GM06990 (cell line): ENCODE measurements around the gene ELOVL5.

Experiments
- DNase-seq: peaks from one replicate; pipeline ENCODE4 v3.0.0-alpha.2; 2011; ENCODE audit not compliant: insufficient read length; ENCODE audit errors: extremely low read depth
- H3K27me3 ChIP-seq: replicated peaks from 2 replicates; pipeline ENCODE4 v1.6.0; 2011; ENCODE audit warnings: low read length; ENCODE audit not compliant: control insufficient read depth, insufficient read depth
- H3K36me3 ChIP-seq: 2 replicates; pipeline ENCODE4 v1.5.1; 2011; ENCODE audit warnings: low read length; ENCODE audit not compliant: control insufficient read depth, insufficient read depth
- H3K4me3 ChIP-seq: replicated peaks from 2 replicates; pipeline ENCODE4 v1.5.1; 2011; ENCODE audit warnings: low read depth, mild to moderate bottlenecking, control low read depth, low read length
- CTCF ChIP-seq: IDR thresholded peaks from 2 replicates; pipeline ENCODE4 v1.5.1; 2011; ENCODE audit warnings: low read length, control low read depth, mild to moderate bottlenecking, inconsistent platforms; ENCODE audit not compliant: insufficient read depth, poor library complexity, severe bottlenecking

ELOVL5 gene

DNA sequence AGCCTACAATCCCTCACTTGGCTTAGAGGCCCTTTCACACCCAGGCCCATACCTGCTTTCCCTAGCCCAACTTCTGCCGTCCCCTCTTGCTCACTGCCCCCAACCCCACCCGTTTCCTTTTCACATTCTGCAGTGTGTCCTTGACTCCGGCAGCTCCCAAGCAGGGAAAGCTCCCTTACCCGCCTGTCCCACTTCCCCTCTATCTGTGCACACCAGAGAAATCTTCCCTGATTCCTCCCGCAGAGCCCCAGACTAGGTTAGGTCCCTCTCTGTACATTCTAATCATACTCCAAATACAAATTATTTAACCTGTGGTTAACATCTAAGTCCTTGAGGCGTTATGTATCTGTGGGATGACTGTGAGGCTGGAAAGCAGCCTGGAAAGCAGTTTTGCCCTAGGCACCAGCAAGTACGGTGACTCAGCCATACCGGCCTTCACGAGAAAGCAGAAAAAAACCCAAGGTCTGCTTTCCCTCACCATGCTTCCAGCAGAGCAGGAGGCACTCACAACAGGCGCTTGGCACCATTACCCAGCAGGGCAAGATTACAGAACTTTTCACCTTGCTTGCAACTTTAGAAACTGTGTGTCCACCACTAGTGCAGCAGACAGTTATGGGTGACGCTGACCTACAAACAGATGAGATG lies 22.3 kb downstream of the ELOVL5 start:
- TF ChIP-seq CTCF, result no peak
- no peak for DNase-seq
- Histone ChIP-seq H3K27me3 (no peaks in the 10 kb centered on the region), H3K36me3 (no peaks in the 10 kb centered on the region), H3K4me3 (no peak overlapping the region)

DNA sequence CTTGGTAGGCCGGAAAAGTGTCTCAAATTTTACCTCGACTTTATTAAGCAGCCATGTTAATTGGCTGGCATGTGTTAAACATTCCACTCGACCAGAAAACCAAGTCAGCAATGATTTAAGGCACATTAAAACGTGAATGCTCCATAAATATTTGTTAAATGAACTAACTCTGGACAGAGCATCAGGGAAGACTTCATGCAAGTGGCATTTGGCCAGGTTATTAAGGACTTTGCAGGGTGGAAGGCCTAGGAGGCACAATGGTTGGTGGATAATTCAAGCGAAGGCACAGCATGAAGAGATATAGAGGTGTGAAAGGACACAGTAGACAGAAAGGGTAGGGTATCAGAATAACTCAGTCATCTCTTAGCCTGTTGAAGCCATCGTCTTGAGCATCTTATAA lies 23.0 kb downstream of the ELOVL5 start:
- no peak for DNase-seq
- no peaks in the 10 kb centered on the region for H3K36me3 ChIP-seq
- H3K4me3 ChIP-seq, result no peak overlapping the region
- no peak for TF ChIP-seq CTCF
- no peaks in the 10 kb centered on the region for H3K27me3 ChIP-seq

GRCh38 chr6:53322188-53323029 lies 26.3 kb downstream of the ELOVL5 start:
- Histone ChIP-seq H3K4me3 (no peak overlapping the region), H3K36me3 (no peaks in the 10 kb centered on the region), H3K27me3 (no peaks in the 10 kb centered on the region)
- TF ChIP-seq CTCF, result no peak
- no peak for DNase-seq

DNA sequence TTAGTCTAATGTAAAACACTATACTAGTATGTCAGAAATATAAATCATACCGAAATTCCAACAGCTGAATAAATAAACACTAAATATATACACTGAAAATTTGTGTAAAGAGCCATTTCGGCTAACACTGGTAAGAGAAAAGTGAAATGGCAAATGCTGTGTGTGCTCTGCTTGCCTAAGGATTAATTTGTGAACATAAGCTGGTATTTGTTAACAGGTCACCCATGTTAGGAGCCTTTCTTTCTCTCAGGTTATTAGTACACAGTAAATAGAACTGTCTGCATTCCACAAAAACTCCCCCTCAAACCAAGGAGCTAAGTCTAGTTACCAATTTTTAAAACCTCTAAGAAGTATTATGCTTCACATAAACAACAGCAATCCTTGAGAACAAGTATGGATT lies 27.0 kb downstream of the ELOVL5 start:
- TF ChIP-seq CTCF, result no peak
- no peak for DNase-seq
- H3K4me3 ChIP-seq, result no peak overlapping the region
- no peaks in the 10 kb centered on the region for H3K27me3 ChIP-seq
- no peaks in the 10 kb centered on the region for H3K36me3 ChIP-seq

- TF ChIP-seq CTCF, result no peak
- Histone ChIP-seq H3K4me3 (no peak overlapping the region), H3K27me3 (no peaks in the 10 kb centered on the region), H3K36me3 (no peaks in the 10 kb centered on the region)
- DNase-seq, result no peak
Observed at GRCh38 chr6:53320964-53321363, 27.8 kb downstream of the ELOVL5 start.
